GM12874 (cell line): Measurements from ENCODE around the gene CEP170.

Source experiments
- TF ChIP-seq, protein P1 (sequence below): IDR thresholded peaks from 2 replicates; pipeline ENCODE4 v1.5.1; 2011; ENCODE audit warnings: low read depth, mild to moderate bottlenecking, control low read depth, low read length, moderate library complexity; ENCODE audit not compliant: insufficient read depth

Gene CEP170

GRCh38 chr1:243267914-243268653 is 13.0 kb upstream of the CEP170 start:
- TF ChIP-seq, protein P1, sequence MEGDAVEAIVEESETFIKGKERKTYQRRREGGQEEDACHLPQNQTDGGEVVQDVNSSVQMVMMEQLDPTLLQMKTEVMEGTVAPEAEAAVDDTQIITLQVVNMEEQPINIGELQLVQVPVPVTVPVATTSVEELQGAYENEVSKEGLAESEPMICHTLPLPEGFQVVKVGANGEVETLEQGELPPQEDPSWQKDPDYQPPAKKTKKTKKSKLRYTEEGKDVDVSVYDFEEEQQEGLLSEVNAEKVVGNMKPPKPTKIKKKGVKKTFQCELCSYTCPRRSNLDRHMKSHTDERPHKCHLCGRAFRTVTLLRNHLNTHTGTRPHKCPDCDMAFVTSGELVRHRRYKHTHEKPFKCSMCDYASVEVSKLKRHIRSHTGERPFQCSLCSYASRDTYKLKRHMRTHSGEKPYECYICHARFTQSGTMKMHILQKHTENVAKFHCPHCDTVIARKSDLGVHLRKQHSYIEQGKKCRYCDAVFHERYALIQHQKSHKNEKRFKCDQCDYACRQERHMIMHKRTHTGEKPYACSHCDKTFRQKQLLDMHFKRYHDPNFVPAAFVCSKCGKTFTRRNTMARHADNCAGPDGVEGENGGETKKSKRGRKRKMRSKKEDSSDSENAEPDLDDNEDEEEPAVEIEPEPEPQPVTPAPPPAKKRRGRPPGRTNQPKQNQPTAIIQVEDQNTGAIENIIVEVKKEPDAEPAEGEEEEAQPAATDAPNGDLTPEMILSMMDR = no peak

GRCh38 chr1:243267471-243267880 is 12.4 kb upstream of the CEP170 start:
- TF ChIP-seq, protein P1 = no peak

DNA sequence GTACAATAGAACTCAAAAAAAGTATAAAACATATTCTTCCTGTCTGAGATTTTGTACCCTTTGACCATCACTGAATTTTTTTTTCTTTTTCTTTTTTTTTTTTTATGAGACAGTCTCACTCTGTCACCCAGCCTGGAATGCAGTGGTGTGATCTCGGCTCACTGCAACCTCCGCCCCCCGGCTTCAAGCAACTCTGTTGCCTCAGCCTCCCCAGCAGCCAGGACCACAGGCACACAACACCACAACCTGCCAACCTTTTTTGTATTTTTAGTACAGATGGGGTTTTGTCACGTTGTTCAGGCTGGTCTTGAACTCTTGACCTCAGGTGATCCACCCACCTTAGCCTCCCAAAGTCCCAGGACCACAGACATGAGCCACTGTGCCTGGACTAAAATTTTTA is 11.2 kb upstream of the CEP170 start:
- TF ChIP-seq, protein P1 = no peak

DNA sequence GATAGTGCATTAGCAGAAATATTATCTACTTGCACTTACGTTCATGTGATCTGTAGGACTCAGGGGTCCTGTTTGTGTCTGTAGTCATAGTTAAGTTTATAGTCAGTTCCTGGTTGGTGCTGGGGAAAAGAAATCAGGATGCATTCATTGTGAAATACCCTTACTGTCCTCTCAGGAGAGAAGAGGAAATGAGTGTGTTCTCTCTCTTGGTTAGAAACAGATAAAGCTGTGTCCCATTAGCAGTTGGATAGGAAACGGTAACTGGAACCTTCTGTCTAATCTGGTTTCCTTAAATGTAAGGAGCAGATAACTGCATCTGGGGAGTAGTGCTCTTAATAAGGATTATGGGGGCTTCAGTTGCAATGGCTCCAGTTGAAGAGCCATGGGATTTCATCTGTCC is 9.6 kb upstream of the CEP170 start:
- TF ChIP-seq, protein P1 = no peak

DNA sequence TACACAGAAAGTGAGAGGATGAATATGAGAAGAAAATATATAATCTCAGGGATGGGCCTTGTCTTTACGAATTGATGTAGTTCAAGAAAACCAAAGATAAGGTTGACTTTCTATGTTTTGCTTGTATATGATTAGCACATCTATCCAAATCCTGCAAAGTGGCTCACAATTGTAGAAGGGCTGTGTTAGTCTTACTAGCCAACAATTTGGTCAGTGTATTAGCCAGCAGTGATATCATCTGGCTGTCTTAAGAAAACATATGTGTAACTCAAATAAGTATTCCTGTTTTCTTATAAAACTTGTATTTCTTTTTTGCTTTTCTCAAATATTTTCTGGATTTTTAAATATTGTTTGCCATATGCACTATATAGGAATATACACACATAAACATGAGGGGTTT is 6.3 kb upstream of the CEP170 start:
- TF ChIP-seq, protein P1 = no peak

- TF ChIP-seq, protein P1 = no peak
Observed at GRCh38 chr1:243260221-243260880, 5.3 kb upstream of the CEP170 start.

DNA sequence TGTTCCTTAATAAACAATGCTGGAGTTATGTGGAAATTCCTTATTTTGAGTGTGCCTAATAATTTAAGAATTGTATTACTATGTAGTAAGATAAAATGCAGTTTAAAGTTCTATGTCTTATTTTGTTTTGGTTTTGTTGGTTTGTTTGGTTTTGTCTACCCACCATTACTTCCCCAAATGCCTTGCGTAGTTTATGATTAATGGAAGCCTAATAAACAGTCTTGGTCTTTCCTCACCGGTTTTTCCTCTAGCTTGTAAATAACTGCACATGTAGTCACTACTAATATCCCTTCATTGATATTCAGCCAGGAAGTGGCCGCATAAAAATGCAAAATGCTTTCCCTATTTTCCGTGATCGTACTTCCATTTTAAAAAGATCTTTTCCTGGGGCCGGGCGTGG is 3.6 kb upstream of the CEP170 start:
- TF ChIP-seq, protein P1 = no peak
